Transverse colon (tissue), 4 donors: ENCODE measurements around the gene SPCS1.

Experiments
- CTCF ChIP-seq, 5 experiments: fragments of 200-600 bp in 3 of 5; fragments of 450-650 bp in 2 of 5; sonication (generic) in 3 of 5; IDR thresholded peaks; 1 replicate in 2 of 5; 2 replicates in 3 of 5; pipeline ENCODE4 v1.5.1; 2016 to 2017; ENCODE audit warnings: antibody characterized with exemption in 5 of 5, inconsistent platforms in 3 of 5, mild to moderate bottlenecking in 2 of 5, moderate library complexity in 1 of 5
- EP300 ChIP-seq: sonication (generic); formaldehyde crosslinking; IDR thresholded peaks from one replicate; pipeline ENCODE4 v1.6.1; 2017; ENCODE audit warnings: antibody characterized with exemption, low read depth
- POLR2A ChIP-seq: fragments of 450-650 bp; IDR thresholded peaks from one replicate; pipeline ENCODE4 v1.6.1; 2016; ENCODE audit warnings: antibody characterized with exemption, mild to moderate bottlenecking, moderate library complexity
- POLR2AphosphoS5 ChIP-seq, 3 donors: sonication (generic); formaldehyde crosslinking; IDR thresholded peaks; one replicate each; pipeline ENCODE4 v1.6.1; 2016; ENCODE audit warnings: antibody characterized with exemption in 3 of 3

- TF ChIP-seq CTCF (IDR thresholded peaks at IDR 0.05) = no peak
- no peak for TF ChIP-seq POLR2A
- TF ChIP-seq POLR2AphosphoS5 (IDR thresholded peaks at IDR 0.05) = no peak
- no peak for TF ChIP-seq EP300
These were observed 18.0 kb downstream of the SPCS1 start for GRCh38 chr3:52723935-52724334.
